HCT116 (cell line): ENCODE results near the gene RPS15A.
"Not testable (repeated sequence)": the region's sequence is repeated elsewhere in the genome, so short reads cannot be mapped to it uniquely, and the experiment has no call there.

Experiments
- ATF3 ChIP-seq: IDR thresholded peaks from 2 replicates; pipeline ENCODE4 v1.6.1; 2012
- CEBPB ChIP-seq: IDR thresholded peaks from 2 replicates; pipeline ENCODE4 v1.6.1; 2012; ENCODE audit warnings: low read depth
- CTCF ChIP-seq, 3 experiments: fragments of 200-600 bp in 1 of 3; sonication (generic) in 1 of 3; IDR thresholded peaks in 2 of 3; conservative IDR thresholded peaks in 1 of 3; 2 replicates each; pipeline ENCODE4 v1.5.1; 2012 to 2017; ENCODE audit warnings: low read depth in 2 of 3, low read length in 2 of 3, antibody characterized with exemption in 1 of 3, borderline replicate concordance in 1 of 3, control low read depth in 1 of 3, mild to moderate bottlenecking in 1 of 3, mixed read lengths in 1 of 3, mixed run types in 1 of 3, moderate library complexity in 1 of 3; ENCODE audit not compliant: insufficient read depth in 1 of 3
- EZH2 ChIP-seq: fragments of 200-600 bp; sonication (generic); IDR thresholded peaks from 2 replicates; pipeline ENCODE4 v1.6.1; 2017; ENCODE audit warnings: antibody characterized with exemption, mixed run types
- EZH2phosphoT487 ChIP-seq: fragments of 200-600 bp; IDR thresholded peaks from 2 replicates; pipeline ENCODE4 v1.6.1; 2018; ENCODE audit warnings: antibody characterized with exemption, borderline replicate concordance
- MAX ChIP-seq: IDR thresholded peaks from 2 replicates; pipeline ENCODE4 v1.6.1; 2012
- POLR2AphosphoS5 ChIP-seq: IDR thresholded peaks from 2 replicates; pipeline ENCODE4 v1.6.1; 2011; ENCODE audit warnings: mild to moderate bottlenecking, low read depth, low read length, moderate library complexity
- RAD21 ChIP-seq: IDR thresholded peaks from 2 replicates; pipeline ENCODE4 v1.6.1; 2012; ENCODE audit warnings: low read depth, mild to moderate bottlenecking
- SIN3A ChIP-seq: IDR thresholded peaks from 2 replicates; pipeline ENCODE4 v1.6.1; 2012; ENCODE audit warnings: low read depth
- SP1 ChIP-seq: IDR thresholded peaks from 2 replicates; pipeline ENCODE4 v1.6.1; 2012; ENCODE audit warnings: low read depth

- TF ChIP-seq CTCF (IDR thresholded peaks at IDR 0.05 in 2 of 3, conservative IDR thresholded peaks at IDR 0.05 in 1 of 3; ENCODE audit: borderline replicate concordance in 1 of 3, insufficient read depth in 1 of 3, low read depth in 2 of 3, low read length in 2 of 3); SIN3A; ATF3; EZH2; EZH2phosphoT487; SP1; RAD21; MAX; CEBPB; POLR2AphosphoS5: not testable (repeated sequence)
These were observed 50.1 kb downstream of the RPS15A start for GRCh38 chr16:18740027-18740426.
